ENCODE results near the gene MACROD2. TPM values are rescaled to one million over a fixed set of nuclear protein-coding genes. Genes with fewer than 3 reads are reported as not detected.

MACROD2 gene
- total RNA-seq, 2 donors from 2014 or later: 0.94 to 10.4 TPM

DNA sequence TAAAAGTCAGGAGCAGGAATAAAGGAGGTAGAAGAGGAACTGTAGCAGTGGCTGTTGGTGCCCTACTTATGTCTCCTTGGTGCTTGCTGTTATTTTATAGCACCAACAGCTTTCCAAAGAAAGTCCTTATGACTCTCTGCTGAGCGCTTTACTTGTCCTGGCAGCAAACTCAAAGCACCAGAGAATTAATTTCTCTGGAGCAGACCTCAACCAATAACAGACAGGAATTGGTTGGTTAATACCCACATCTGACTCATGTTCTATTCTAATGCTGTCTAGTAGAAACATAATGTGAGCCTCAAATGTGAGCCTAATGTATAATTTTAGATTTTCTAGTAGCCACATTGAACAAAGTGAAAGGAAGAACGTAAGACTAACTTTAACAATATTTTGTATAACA lies 1892.1 kb downstream of the MACROD2 start:
- no peaks in the 10 kb centered on the region for H3K27me3 ChIP-seq
- no peaks in the 10 kb centered on the region for H3K4me1 ChIP-seq
- no peaks in the 10 kb centered on the region for H3K36me3 ChIP-seq
- H3K9me3 ChIP-seq: peaks cover 0 to 18% of the 10 kb centered on the region in 2 donors
- DNase-seq (ENCODE audit: low spot score): no peak
- TF ChIP-seq, protein P1, sequence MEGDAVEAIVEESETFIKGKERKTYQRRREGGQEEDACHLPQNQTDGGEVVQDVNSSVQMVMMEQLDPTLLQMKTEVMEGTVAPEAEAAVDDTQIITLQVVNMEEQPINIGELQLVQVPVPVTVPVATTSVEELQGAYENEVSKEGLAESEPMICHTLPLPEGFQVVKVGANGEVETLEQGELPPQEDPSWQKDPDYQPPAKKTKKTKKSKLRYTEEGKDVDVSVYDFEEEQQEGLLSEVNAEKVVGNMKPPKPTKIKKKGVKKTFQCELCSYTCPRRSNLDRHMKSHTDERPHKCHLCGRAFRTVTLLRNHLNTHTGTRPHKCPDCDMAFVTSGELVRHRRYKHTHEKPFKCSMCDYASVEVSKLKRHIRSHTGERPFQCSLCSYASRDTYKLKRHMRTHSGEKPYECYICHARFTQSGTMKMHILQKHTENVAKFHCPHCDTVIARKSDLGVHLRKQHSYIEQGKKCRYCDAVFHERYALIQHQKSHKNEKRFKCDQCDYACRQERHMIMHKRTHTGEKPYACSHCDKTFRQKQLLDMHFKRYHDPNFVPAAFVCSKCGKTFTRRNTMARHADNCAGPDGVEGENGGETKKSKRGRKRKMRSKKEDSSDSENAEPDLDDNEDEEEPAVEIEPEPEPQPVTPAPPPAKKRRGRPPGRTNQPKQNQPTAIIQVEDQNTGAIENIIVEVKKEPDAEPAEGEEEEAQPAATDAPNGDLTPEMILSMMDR (IDR thresholded peaks at IDR 0.05): no peak
- H3K27ac ChIP-seq: no peak overlapping the region
- H3K4me3 ChIP-seq: no peak overlapping the region

DNA sequence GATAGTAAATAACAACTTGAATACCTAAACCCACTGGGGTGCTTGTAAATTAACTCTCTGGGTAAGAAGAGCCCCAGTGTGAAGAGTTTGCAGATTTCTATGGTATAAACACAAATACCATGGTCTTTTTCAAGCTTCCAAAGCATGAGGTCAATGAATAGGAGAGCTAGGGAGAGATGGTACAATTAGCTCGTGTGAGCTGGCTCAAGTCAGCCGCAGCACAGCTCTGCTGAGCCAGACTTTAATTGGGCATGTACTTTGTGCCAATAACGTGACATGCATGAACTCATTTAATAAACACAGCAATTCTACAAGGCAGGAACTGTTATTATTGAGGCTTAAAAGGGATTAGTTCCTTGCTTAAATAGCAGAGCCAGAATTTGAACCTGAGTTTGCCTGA lies 1893.7 kb downstream of the MACROD2 start:
- no peak overlapping the region for H3K27ac ChIP-seq
- TF ChIP-seq, protein P1 (IDR thresholded peaks at IDR 0.05): no peak
- H3K27me3 ChIP-seq: no peaks in the 10 kb centered on the region
- no peak overlapping the region for H3K4me3 ChIP-seq
- H3K36me3 ChIP-seq: no peaks in the 10 kb centered on the region
- H3K4me1 ChIP-seq: no peaks in the 10 kb centered on the region
- DNase-seq (ENCODE audit: low spot score): no peak
- H3K9me3 ChIP-seq: peaks cover 0 to 18% of the 10 kb centered on the region in 2 donors

DNA sequence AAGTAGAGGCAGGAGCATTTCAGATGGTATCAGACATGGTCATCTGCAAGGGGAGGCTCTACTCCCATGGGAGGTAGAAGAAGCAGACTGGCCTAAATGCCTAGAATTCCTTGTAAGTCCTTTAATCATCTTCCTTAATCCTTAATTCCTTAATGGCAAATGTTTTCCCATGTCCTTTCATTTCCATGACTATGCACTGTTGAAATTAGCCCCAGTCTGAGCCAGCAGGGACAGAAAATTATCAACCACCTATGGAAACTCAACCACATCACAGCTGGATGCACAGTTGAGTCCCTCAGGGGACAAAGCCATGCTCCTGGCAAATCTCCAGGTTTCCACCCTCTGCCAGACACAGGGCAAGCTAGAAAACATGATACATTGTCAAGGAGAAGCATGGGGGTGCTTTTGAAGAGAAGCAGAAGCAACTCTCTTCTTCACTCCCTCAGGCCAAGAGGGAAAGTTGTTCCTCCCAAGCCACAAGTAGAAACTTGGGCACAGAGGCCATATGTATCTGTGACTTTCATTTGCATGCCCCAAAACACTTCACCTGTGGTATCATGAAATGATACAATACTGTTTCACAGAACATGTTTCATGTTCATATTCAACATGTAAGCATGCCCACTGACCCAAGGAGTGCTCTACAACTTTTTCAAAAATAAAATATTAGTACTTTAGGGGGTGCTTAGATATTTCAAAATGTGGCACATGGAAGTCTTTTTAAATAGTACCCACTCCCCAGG lies 1894.4 kb downstream of the MACROD2 start:
- H3K27me3 ChIP-seq: no peaks in the 10 kb centered on the region
- TF ChIP-seq, protein P1 (IDR thresholded peaks at IDR 0.05): no peak
- no peaks in the 10 kb centered on the region for H3K36me3 ChIP-seq
- no peak overlapping the region for H3K27ac ChIP-seq
- no peak for DNase-seq (ENCODE audit: low spot score)
- no peaks in the 10 kb centered on the region for H3K4me1 ChIP-seq
- no peak overlapping the region for H3K4me3 ChIP-seq
- H3K9me3 ChIP-seq: peaks cover 0 to 18% of the 10 kb centered on the region in 2 donors

DNA sequence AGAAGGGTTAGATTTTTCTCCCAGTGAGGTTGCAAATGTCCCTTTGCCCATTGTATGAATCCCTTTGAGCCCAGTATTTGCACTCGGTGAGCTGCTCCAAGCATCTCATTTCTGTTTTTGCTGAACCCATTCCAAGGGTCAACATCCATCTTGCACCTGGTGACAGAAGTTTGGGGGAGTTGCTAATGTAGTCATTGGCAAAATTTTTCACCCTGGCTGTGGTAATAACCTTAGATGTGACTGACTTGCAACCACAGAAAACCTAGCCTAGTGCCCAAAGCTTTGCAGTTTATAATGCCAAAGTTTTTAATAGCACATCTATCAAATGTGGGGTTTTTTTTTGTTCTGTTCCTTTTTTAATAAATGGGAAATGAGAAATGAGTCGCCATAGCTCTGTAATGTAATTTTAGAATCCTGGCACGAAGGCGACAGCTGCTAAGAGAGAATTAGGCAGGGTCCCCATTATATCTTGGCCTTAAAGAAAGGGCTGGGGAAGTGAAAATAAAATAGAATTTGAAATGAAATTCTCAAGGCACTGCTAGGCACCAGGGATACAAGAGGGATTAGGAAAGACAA lies 1895.2 kb downstream of the MACROD2 start:
- no peaks in the 10 kb centered on the region for H3K4me1 ChIP-seq
- H3K4me3 ChIP-seq: no peak overlapping the region
- H3K27ac ChIP-seq: no peak overlapping the region
- H3K9me3 ChIP-seq: peaks cover 0 to 18% of the 10 kb centered on the region in 2 donors
- TF ChIP-seq, protein P1 (IDR thresholded peaks at IDR 0.05): no peak
- no peaks in the 10 kb centered on the region for H3K36me3 ChIP-seq
- no peaks in the 10 kb centered on the region for H3K27me3 ChIP-seq
- no peak for DNase-seq (ENCODE audit: low spot score)

DNA sequence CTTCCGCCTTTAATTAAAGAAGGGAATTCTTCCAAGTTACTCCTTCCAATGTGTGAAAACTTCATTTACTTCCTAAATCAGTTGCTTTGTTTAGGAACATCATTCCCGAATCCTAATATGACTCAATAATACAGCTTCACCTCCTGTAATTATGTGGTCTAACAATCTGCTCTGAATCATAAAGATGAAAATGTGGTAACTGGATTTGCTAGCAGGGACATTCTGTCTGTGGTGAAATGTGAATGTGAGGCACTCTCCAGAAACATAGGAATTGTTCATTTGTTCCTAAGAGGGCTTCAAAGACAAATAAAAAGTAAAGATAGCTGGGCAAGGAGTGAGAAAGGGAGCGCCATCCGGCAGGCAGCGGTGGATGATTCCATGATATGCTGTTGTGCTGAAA lies 1899.8 kb downstream of the MACROD2 start:
- H3K36me3 ChIP-seq: no peaks in the 10 kb centered on the region
- no peak for DNase-seq (ENCODE audit: low spot score)
- TF ChIP-seq, protein P1 (IDR thresholded peaks at IDR 0.05): no peak
- H3K9me3 ChIP-seq: no peaks in the 10 kb centered on the region
- no peak overlapping the region for H3K27ac ChIP-seq
- no peak overlapping the region for H3K4me3 ChIP-seq
- no peaks in the 10 kb centered on the region for H3K4me1 ChIP-seq
- no peaks in the 10 kb centered on the region for H3K27me3 ChIP-seq

Data from right atrium auricular region (tissue), 2 donors.